ENCODE data around the gene HDAC11. TPM values are rescaled to one million over a fixed set of nuclear protein-coding genes. Genes with fewer than 3 reads are reported as not detected.
"Not testable (repeated sequence)": the region's sequence is repeated elsewhere in the genome, so short reads cannot be mapped to it uniquely, and the experiment has no call there.

Gene HDAC11, protein sequence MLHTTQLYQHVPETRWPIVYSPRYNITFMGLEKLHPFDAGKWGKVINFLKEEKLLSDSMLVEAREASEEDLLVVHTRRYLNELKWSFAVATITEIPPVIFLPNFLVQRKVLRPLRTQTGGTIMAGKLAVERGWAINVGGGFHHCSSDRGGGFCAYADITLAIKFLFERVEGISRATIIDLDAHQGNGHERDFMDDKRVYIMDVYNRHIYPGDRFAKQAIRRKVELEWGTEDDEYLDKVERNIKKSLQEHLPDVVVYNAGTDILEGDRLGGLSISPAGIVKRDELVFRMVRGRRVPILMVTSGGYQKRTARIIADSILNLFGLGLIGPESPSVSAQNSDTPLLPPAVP
- total RNA-seq: 10 to 100 TPM; 27.6 to 36.0 TPM
- long read RNA-seq, transcript HDAC11-201 (10 exons, 2,960 nt): major isoform, 41 of 92 reads
- long read RNA-seq, transcript HDAC11-203 (7 exons, 1,018 nt): minor isoform, 9 of 92 reads
- long read RNA-seq, transcript HDAC11-213 (9 exons, 2,766 nt): minor isoform, 7 of 92 reads
- long read RNA-seq, partial matches to known transcripts: 5 of 92 reads
- long read RNA-seq, other reads (novel, unspliced or antisense): 23 of 92 reads

DNA sequence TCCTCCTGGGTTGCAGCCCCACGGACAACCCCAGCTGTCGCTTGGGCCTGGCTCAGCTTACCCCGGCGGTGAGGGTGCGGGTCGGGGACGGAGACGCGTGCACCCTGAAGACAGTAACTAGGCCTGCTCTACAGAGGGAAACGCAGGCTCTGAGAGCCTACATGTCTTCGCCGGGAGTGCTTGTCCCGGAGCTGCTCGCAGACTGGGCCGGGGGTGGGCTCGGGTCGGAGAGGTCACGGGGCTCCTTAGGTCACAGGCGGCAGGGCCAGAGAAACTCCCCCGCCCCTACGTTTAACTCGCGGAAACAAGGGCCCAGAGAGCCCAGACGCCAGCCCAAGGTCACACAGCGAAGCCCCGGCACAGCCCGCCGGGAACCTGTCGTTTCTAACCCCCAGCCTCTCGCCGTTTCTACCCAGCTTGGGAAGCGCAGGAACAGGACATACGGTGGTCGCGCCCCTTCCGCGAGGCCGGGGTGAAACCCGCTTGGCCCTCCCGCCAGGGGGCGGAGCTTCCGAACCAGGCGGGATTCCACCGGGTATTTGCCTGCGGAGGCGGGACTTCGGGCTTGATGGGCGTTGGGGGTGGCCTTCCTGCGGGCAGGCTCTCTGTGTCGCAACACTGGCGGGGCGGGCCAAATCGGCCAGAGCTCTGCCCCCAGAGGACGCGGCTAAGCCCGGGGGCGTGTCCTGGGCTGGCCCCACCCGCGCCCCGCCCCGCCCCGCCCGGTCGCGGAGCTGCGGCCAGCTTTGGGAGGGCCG lies at the start of gene HDAC11:
TSS of gene HDAC11 (plus strand) at position 725 of the 758 bp plus-strand sequence. CDS start 42 bp downstream, outside the sequence.
- ATAC-seq (peak; percentile 98), DNase-seq (peak; percentile 100)
- intact Hi-C loops (cut with DNase I): no loop called here

DNA sequence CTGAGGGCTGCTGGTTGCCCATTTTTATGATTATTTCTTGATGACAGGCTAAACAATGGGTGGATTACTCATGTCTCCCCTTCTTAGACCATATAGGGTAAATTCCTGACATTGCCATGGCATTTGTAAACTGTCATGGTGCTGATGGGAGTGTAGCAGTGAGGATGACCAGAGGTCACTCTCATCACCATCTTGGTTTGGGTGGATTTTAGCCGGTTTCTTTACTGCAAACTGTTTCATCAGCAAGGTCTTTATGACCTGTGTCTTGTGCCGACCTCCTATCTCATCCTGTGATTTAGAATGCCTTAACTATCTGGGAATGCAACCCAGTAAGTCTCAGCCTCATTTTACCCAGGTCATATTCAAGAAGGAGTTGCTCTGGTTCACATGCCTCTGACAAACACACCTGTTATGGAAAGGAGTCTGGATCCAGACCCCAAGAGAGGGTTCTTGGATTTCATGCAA lies 49.7 kb upstream of the HDAC11 start:
- DNase-seq; ATAC-seq; intact Hi-C loops (cut with DNase I): not testable (repeated sequence)

DNA sequence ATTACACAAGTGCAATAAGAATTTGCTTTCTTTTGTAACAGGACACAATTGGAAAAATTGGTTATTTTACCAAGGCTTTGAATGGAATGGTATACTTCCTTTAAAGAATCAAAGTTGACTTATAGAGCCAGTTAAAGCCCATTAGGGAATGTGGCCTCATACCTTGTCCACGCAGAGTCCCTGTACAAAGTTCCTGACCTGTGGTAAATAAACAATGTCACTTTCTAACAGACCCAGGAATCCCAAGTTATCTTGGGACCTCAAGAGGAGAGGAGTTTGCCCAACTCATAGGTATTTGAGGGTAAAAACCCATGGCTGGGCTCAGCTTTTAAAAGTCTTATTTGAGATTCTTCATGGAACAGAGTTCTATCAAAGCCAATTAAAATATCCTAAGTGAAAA lies 48.0 kb upstream of the HDAC11 start:
- intact Hi-C loops (cut with DNase I): no loop called here
- ATAC-seq (no peak), DNase-seq (no peak)

DNA sequence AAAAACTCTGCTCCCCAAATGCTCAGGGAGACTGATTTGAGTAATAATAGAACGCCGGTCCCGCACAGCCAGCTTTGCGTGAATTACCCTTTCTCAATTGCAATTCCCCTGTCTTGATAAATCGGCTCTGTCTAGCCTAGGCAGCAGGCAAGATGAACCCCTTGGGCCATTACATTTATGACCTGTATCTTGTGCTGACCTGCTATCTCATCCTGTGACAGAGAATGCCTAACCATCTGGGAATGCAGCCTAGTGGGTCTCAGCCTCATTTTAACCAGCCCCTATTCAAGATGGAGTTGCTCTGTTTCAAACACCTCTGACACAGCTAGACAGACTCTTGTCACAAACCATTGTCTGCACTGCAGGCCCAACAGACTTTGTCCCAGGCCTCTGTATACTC lies 46.2 kb upstream of the HDAC11 start:
- intact Hi-C loops (cut with DNase I): no loop called here
- DNase-seq: no peak
- ATAC-seq: no peak

DNA sequence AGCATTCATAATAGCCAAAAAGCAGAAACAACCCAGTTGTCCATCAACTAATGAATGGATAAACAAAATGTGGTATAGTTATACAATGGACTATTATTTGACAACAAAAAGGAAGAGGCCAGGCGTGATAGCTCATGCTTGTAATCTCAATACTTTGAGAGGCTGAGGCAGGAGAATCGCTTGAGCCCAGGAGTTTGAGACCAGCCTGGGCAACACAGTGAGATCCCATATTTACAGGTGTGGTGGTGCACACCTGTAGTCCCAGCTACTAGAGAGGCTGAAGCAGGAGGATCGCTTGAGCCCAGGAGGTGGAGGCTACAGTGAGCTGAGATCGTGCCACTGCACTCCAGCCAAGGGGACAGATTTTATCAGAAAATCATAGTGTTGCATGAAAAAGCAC lies 43.9 kb upstream of the HDAC11 start:
- DNase-seq; ATAC-seq; intact Hi-C loops (cut with DNase I): not testable (repeated sequence)

DNA sequence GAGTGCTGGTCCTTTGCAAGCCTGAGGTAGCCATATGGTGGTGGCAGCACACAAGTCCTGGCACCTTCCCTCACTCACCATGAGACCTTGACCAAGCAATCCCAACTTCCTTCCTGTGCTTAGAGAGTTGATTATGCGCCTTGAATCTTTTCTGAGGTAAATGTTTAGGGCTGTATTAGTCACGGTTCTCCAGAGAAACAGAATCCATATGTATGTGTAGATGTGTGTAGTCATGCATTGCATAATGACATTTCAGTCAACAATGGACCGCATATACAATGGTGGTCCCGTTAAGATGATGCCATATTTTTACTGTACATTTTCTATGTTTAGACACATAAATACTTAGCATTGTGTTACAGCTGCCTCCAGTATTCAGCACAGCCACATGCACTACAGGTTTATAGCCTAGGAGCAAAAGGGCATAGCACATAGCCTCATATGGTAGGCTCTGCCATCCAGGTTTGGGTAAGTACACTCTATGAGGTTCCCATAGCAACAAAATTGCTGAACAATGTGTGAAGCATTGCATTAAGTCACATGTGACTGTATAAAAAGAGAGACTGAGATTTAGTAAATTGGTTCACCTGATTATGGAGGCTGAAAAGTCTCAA lies 39.8 kb upstream of the HDAC11 start:
- intact Hi-C loops (cut with DNase I): no loop called here
- DNase-seq: no peak
- no peak for ATAC-seq

DNA sequence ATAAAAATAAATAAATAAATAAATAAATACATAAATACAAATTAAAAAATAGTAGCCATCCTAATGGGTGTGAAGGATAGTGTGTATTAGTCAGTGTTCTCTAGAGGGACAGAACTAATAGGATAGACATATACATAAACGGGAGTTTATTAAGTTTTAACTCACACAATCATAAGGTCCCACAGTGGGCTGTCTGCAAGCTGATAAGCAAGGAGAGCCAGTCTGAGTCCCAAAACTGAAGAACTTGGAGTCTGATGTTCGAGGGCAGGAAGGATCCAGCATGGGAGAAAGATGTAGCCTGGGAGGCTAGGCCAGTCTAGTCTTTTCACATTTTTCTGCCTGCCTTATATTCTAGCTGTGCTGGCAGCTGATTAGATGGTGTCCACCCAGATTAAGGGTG lies 37.2 kb upstream of the HDAC11 start:
- ATAC-seq; DNase-seq; intact Hi-C loops (cut with DNase I): not testable (repeated sequence)

DNA sequence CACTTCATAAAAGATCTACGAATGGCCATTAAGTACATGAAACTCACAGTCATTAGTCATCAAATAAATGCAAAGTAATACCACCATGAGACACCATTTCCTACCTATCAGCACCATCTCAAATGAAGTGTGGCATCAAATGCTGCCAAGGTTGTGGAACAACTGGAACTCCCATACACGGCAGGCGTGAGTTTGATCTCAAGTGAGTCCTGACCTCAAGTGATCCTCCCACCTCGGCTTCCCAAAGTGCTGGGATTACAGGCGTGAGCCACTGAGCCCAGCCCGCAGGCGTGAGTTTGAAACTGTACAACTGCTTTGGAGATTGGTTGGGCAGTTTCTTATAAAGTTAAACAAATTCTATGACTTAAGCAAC lies 28.8 kb upstream of the HDAC11 start:
- DNase-seq (peak; percentile 32), ATAC-seq (peak; percentile 21 to 54)
- intact Hi-C loops (cut with DNase I): loop anchor here in 1 of 2 donors (5.0 kb wide), 1 partner anchor 359 kb away; no protein-coding TSS in a partner anchor

DNA sequence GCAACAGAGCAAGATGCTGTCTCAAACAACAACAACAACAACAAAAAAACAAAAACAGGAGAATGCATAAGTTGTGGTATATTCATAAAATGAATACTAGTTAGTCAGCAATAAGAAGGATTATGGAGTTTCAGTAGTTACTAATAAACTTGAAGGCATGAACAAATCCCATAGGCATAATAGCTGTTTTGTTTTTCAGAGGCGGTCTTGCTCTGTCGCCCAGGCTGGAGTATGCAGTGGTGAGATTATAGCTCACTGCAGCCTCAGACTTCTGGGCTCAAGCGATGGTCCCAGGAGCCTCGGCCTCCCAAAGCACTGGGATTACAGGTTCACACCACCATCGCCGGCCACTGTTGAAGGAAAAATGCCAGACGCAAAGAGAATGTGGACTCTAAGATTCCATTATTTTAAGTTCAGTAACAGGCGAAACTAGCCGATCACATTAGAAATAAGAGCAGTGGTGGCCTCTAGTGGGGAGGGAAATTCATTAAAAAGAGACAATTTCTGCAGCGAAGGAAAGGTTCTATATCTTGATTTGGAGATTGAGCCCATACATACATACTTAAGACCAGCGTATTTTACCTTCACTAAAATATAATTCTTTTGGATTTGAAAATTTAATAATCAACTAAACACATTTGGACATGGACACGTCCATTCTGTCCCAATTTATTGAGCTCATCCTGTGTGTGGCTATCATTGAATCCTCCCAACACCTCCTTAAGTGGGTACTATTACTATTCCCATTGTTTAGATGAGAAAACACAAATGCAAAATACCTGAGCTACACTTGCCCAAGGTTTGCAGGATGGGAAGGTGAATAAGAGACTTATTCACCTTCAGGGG lies 27.4 kb upstream of the HDAC11 start:
- no peak for DNase-seq
- peak; percentile 49 to 60 for ATAC-seq
- intact Hi-C loops (cut with DNase I): loop anchor here (2.0 to 5.0 kb wide), 2 partner anchors 360 kb away; no protein-coding TSS in a partner anchor

DNA sequence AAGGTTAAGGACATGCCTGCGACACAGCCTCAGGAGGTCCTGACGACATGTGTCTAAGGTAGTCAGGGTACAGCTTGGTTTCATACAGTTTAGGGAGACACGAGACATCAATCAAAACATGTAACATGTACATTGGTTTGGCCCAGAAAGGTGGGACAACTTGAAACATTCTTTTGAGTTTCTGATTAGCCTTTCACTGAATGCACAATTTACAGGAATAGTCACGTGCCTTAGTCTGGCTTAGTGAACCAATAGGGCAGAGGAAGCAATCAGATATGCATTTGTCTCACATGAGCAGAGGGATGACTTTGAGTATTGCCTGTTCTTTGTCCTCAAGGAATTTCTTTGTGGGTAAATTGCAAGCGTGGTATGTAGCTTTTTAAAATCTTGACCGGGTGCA lies 24.5 kb upstream of the HDAC11 start:
- ATAC-seq (no peak), DNase-seq (no peak)
- intact Hi-C loops (cut with DNase I): no loop called here

DNA sequence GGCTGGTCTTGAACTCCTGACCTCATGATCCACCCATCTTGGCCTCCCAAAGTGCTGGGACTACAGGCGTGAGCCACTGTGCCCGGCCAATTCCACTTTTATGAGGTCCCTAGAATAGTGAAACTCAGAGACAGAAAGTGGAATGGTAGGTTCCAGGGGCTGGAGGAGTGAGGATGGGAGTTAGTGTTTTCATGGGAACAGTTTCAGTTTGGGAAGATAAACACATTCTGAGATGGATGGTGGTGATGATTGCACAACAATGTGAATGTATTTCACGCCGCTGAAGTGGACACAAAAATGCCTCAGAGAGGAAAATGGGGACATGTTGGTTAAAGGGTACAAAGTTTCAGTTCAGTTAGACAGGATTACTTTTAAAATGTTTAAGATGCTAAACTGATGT lies 22.5 kb upstream of the HDAC11 start:
- DNase-seq (no peak), ATAC-seq (no peak)
- intact Hi-C loops (cut with DNase I): no loop called here

DNA sequence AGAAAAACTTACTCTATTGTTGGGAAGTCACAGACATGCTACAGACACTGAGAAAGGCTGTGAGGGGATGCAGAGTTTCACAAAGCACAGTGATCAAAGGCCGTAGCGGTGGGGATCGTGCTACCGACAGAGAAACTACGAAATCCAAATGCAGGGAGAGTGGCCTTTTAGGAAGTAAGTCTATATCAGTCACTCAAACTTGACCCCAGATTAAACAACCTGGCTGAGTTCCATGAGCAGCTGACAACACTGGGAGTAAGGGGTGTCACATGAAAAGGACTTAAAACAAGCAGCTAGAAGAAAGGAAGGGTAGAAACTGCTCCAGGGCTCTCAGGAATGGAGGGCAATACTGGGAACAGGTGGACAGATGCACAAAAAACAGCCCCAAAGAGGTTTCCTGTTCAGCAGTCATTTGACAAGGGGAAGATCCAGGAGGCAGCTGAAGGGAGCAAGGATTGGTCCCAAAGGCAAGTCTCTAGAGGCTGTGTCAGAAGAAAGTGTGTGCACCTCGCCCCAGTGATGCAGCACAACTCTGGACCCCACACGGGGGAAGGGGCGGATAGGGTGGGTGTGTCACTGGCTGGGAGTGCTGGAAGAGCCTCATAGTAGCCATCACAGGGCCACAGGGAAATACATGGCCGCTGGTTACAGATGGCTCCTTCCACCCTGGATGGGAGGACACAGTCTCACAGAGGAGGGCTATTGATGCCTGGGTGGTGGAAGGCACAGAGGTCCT lies 20.3 kb upstream of the HDAC11 start:
- intact Hi-C loops (cut with DNase I): no loop called here
- DNase-seq: no peak
- no peak for ATAC-seq

DNA sequence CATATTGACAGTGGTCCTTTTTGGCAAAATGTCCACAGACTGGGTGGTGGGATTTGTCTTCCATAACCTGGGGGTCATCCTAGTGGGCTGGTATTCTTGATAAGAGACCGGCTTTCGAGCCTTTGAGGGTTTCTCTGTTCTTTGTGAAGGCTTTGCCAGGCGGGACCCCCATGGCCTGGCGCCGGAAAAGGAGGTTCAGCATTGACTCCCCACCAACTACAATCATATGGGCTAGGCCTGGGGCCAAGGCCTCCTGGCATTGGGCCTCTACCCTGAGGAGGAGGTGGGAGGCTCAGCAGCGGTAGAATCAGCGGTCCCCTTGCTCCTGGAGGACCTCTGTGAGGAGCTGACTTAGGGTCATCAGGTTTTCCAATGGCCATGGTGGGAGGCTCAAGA lies 19.8 kb upstream of the HDAC11 start:
- DNase-seq: no peak
- intact Hi-C loops (cut with DNase I): no loop called here
- ATAC-seq: no peak

DNA sequence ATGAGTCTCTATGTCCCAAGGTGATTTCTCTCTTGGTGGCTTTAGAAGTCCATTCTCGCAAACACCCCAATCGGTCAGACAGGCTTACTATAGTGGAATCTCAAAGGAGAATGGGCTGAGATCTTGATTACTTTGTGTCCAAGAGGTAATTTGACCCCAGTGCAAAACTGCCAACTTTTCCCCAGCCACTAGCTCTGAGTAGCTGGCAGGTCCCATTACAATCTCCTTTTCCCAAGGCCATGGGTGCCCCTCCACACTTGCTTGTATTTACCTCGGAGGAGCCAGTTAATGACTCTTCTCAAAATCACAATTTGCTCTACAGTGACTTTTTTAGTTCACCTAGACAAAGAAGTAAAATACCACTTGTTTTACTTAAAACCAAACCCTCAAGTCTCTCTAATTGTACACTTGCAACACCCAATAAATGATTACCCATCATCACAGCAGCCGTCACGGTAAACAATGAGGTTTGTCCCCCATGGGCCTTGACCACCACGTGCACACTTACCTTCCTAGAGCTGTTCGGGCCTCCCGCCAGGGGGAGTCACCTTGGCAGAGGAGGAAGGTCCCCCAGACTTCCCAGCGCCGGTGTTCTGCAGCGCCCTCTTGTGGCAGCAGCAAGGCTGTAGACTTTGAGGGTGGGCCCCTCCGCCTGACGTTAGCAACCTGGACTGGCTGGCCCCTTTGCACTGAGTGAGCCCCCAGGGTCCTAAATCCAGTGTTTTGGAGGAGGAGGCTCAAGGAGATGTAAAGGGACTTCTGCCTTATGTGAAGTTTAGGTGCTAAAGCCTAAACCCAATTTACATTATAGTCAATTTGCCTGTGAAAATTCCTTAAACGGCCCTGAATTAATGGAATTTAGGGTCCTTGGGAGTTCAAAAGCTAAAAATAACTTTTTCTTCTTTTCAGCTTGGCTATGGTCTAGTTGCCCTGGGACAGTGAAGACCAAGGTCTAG lies 18.7 kb upstream of the HDAC11 start:
- ATAC-seq (peak; percentile 60 to 67), DNase-seq (no peak)
- intact Hi-C loops (cut with DNase I): no loop called here

DNA sequence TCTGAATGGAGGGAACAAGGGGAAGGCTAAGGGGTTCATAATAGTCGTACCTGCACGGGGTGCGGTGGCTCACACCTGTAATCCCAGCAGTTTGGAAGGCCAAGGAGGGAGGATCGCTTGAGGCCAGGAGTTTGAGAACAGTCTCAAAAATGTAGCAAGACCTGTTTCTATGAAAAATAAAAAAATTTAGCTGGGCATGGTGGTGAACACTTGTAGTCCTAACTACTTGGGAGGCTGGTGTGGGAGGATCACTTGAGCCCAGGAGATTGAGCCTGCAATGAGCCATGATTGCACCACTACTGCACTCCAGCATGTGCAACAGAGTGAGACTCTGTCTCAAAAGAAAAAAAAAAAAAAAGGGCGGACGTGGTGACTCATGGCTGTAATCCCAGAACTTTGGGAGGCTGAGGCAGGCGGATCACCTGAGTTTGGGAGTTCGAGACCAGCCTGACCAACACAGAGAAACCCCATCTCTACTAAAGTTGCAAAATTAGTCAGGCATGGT lies 17.9 kb upstream of the HDAC11 start:
- DNase-seq (no peak), ATAC-seq (no peak)
- intact Hi-C loops (cut with DNase I): no loop called here

DNA sequence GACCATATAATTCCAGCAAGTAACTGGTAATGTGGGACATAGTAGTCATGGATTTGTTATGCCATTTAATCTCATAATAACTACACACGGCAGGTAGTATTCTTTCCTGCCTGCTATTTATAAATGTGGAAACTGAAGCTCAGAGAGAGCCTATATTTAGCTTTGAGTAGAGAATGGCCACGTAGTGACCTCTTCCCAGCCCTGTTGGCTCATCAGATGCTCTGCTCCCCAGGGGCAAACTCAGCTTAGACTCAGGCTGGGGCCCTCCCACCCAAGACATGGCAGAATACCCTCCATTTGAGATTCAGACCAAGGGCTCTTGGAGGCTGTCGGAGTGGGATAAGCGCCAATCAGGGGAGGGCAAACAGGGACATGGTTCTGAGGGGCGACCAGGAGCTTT lies 17.3 kb upstream of the HDAC11 start:
- intact Hi-C loops (cut with DNase I): no loop called here
- ATAC-seq: peak; percentile 53 to 59
- DNase-seq: no peak
